GM04504 (cell line): ENCODE data around the gene MERTK.
"Not testable (repeated sequence)": the region's sequence is repeated elsewhere in the genome, so short reads cannot be mapped to it uniquely, and the experiment has no call there.

ENCODE experiments used
- DNase-seq: peaks from one replicate; pipeline ENCODE4 v3.0.0-alpha.2; 2012; ENCODE audit warnings: low read depth

MERTK gene

DNA sequence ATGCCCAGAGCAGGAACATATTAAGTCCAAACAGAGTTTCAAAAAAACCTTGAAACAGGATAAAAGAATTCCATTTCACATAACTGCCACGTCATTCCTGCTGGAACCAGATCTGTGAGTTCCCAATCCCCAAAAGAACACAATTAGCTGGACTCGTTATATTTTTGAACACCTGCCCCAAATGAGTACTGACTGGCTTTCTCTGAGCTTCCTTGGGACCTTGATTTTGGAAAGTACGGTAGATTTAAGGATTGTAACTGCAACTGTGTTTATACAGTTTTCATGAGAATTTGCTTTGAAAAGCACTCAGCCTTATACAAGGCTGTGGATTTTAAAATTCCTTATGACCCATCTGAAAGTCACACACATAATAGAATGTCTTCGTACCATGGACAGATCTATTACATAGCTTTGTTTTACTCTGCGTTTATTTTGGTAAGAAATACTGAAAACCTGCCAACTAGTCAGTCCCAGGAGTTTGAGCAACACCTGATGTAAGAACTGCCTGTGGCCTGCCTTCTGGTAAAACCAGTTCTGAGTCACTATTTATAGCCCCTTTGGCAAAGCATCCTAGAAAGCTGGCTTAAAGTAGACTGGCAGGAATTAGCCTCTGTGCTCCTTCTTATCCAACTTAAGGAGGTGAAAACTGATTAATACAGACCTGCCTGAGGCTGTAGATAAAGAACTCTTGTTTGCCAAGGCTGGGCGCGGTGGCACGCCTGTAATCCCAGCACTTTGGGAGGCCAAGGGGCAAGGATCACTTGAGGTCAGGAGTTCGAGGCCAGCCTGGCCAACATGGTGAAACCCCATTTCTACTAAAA lies 48.1 kb downstream of the MERTK start:
- peak; percentile 55 for DNase-seq

GRCh38 chr2:111947219-111947618 lies 48.8 kb downstream of the MERTK start:
- DNase-seq: no peak

DNA sequence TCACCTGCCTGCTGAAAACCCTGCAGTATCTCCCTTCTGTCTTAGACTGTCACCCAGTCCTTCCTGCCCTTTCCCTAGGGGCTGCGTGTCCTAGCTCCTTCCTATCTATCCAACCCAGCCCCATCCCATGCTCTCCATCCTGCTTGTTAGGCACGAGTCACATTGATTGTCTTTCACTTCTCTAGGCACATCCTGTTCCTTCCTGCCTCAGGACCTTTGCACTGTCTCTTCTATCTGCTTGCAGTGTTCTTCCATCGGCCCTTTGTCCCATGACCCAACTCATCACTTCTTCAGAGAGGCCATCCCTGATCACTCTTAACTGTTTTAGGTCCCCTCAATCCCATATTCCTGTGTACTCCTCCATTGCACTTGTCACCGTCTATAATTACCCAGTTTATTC lies 50.4 kb downstream of the MERTK start:
- no peak for DNase-seq

DNA sequence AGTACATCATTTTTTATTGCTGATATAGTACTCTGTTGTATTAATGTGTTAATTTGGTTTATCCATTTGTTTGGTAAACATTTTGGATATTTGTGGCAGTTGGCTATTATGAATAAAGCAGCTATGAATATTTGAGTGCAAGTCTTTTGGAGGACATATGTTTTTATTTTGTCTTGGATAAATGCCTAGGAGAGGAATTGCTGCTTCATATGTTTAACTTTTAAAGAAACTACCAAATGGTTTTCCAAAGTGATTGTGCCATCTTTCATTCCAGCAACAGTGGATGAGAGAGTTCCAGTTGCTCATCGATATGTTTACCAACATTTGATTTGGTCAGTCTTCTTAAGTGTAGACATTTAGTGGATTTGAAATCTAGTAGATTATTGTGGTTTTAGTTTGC lies 51.8 kb downstream of the MERTK start:
- DNase-seq: no peak

DNA sequence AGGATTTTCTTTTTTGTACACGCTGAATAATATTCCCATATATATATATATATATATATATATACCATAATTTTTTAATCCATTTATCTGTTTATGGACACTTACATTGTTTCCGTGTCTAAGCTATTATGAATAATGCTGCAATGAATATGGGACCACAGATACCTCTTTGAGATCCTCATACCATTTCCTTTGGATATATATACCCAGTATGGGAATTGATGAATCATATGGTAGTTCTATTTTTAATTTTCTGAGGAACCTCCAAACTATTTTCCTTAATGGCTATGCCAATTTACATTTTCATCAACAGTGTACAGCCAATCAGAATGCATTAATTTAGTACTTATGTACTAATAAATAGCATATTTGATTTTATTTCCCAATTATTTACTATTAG lies 53.1 kb downstream of the MERTK start:
- no peak for DNase-seq

- DNase-seq: no peak
These were observed 54.6 kb downstream of the MERTK start for GRCh38 chr2:111952871-111953452.

DNA sequence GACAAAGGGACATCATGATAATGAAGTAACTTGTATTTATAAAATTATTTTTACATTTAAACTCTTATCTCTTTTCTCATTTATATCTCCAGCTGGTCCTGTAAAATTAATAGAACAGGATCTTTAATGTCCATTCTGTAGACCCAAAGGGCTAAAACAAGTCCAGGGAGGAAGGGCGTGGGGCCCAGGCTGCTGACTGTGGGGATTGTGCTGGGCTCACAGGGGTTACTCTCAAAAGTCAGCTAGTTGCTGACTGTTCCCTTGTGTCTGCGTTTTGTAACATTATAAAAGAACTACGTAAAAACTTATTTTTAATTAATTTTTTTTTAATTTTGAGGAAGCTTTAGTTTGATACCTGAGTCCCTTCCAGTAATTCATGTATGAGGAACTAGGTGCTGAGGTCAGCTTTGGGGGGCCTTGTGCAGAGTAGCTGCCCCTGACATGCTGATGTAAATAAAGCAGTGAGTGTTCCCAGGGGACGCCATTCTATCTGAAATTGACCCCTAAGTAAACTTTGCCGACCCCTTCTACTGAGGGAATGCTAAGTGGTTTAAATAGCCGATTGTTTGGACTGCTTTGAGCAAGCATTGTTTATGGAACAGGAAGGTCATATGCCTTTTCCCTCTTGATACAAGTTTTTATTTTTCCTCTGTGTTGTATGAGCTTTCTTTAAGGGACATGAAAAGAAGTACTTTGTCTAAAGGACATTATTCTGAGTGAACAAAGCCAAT lies 56.4 kb downstream of the MERTK start:
- DNase-seq: no peak

GRCh38 chr2:111957872-111958354 lies 59.5 kb downstream of the MERTK start:
- DNase-seq: no peak

DNA sequence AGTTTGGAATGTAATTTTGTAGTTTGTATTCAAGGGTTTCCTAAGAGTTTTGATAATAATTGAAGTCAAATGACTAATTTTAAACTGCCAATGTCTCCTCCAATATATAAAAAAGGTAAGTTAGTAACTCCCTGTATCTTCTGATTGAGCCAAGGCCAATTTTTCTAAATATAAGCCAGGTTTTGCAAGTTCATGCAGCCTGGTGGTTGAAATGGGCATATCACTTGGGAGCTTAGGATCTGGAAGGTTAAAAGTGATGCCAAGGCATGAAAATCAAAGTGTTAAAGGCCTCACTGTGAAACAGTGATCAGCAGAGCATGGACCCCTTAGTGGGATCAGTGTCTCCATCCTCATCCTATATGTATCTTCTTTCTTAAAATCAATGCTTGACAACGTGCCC lies 60.5 kb downstream of the MERTK start:
- DNase-seq: no peak

GRCh38 chr2:111961663-111962062 lies 63.3 kb downstream of the MERTK start:
- DNase-seq: no peak

GRCh38 chr2:111963086-111963485 lies 64.7 kb downstream of the MERTK start:
- DNase-seq: not testable (repeated sequence)

DNA sequence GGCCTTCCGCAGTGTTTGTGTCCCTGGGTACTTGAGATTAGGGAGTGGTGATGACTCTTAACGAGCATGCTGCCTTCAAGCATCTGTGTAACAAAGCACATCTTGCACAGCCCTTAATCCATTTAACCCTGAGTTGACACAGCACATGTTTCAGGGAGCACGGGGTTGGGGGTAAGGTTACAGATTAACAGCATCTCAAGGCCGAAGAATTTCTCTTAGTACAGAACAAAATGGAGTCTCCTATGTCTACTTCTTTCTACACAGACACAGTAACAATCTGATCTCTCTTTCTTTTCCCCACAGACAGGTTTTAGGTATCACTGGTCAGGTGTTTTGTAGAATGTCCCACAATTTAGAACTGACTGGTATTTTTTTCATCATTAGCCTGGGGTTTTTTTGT lies 65.1 kb downstream of the MERTK start:
- not testable (repeated sequence) for DNase-seq

DNA sequence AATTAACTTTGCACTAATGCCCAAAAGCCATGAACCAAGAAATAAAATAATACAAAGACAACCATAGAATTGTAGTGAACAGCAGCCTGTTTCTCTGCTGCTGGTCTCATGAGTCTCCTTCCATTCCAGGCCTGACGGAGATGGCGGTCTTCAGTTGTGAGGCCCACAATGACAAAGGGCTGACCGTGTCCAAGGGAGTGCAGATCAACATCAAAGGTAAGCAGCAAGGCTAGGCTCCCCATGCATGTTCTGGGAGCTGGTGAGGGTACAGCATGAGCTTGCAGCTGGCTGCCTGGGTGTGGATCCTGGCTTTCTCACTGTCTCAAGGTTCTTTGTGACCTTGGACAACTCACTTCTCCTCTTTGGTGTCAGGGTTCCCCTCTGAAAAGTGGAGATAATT lies 66.7 kb downstream of the MERTK start:
- DNase-seq: no peak

DNA sequence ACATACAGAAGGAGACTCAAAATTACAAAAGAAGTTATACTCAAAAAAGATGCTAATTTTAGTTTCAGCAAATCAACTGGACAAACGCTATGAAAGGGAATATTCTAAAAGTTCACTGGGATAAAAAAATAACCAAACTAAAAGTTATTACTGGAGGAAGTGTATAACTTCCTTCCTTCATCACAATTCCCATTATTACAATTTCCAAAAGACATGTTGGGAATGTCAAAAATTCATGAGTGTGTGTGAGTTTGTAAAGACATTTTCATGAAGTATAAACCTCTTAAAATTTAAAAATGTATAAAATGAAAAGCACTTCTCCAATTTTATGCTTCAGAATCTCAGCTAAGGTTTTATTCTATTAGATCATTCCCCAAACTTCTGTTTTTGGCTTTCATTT lies 67.8 kb downstream of the MERTK start:
- no peak for DNase-seq

- DNase-seq: no peak
These were observed 68.6 kb downstream of the MERTK start for GRCh38 chr2:111967018-111967417.

DNA sequence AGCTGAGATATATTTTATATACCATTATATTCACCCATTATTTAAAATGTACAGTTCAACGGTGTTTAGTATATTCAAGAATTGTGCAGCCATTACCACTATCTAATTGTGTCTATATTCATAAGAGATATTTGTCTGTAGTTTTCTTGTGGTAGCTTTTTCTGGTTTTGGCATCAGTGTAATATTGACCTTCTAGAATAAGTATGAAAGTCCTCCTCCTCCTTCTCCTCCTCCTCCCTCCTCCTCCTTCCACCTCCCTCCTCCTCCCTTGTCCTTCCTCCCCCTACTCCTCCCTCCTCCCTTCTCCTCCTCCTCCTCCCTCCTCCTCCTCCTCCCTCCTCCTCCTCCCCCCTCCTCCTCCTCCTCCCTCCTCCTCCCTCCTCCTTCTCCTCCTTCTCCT lies 72.0 kb downstream of the MERTK start:
- DNase-seq: no peak

GRCh38 chr2:111972955-111973565 lies 74.7 kb downstream of the MERTK start:
- no peak for DNase-seq

- DNase-seq: no peak
These were observed 75.3 kb downstream of the MERTK start for GRCh38 chr2:111973701-111974100.

DNA sequence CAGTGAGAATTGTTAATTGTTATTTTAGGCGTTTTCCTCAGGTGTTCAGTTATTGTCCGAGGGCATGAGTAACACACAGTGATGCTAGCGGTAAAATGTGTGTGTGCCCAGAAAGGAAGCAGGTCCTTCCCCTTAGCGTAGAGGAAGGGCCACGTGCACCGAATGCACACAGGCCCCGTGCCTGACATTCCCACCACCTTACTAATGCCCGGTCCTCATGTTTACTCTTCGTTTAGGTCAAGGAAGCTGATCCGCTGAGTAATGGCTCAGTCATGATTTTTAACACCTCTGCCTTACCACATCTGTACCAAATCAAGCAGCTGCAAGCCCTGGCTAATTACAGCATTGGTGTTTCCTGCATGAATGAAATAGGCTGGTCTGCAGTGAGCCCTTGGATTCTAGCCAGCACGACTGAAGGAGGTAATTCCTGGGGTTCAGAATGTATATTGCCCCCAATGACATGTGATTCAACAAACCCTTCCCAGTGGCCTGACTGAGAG lies 76.7 kb downstream of the MERTK start:
- DNase-seq: peak; percentile 22

DNA sequence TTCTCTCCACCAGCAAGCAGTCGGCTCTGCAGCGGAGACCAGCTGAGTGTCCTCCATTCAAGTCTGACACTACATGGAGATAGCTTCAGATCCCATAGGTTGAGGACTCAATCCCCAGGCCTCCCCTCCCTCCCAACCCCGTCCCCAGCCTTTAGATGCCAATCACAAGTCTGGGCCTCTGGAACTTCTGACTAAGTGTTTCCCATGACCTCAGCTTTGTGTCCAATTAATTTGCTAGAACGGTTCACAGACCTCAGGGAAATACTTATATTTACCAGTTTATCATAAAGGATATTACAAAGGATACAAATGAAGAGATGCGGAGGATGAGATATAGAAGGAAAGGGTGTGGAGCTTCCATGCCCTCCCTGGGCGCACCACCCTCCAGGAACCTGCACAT lies 77.4 kb downstream of the MERTK start:
- DNase-seq: no peak

- no peak for DNase-seq
These were observed 78.8 kb downstream of the MERTK start for GRCh38 chr2:111977240-111977639.

- no peak for DNase-seq
These were observed 80.2 kb downstream of the MERTK start for GRCh38 chr2:111978452-111979170.
